ENCODE results near the gene CPEB1.
"Not testable (repeated sequence)": the region's sequence is repeated elsewhere in the genome, so short reads cannot be mapped to it uniquely, and the experiment has no call there.

- not testable (repeated sequence) for TF ChIP-seq CTCF, POLR2A (IDR thresholded peaks at IDR 0.05)
Observed at GRCh38 chr15:82500772-82501171, 146.4 kb downstream of the CPEB1 start.

Data from lower leg skin (tissue), 3 donors.